ENCODE measurements around the gene GRM4.

GRM4 gene

GRCh38 chr6:33990061-33990541, 155.8 kb downstream of the GRM4 start:
- H3K4me3 ChIP-seq (replicated peaks; ENCODE audit: low read depth, low read length), result no peak overlapping the region
- TF ChIP-seq CTCF (IDR thresholded peaks at IDR 0.05; ENCODE audit: low read length, missing control alignments), result no peak
- DNase-seq (ENCODE audit: low read depth), result no peak

DNA sequence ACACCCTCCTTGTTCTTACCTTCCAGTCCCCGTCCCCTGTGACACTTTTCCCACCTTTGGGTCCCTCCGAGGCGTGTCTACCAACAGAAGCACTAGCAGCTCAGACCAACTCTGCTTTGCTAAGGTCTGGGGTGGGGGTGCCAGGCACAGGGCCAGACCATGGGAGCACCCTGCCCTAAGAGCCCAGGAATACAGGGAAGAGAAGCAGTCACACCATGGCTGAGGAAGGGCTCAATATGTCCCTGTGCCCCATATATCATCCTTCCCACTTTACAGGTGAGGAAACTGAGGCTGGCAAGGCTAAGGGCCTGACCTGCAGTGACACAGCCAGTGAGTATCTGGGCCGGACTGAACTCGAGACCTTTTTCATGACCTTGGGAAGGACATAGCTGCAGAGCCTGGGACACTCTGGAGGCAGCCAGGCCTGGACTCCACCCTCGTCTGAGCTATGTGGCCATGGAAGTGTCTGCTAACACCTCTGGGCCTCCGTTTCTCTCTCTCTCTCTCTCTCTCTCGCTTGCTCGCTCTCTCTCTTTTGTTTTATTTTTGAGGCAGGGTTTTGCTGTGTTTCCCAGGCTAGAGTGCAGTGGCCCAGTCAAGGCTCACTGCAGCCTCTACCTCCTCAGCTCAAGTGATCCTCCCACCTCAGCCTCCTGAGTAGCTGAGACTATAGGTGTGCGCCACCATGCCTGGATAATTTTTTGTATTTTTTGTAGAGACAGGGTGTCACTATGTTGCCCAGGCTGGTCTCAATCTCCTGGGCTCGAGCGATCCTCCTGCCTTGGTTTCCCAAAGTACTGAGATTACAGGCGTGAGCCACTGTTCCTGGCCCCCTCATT, 156.7 kb downstream of the GRM4 start:
- no peak for DNase-seq (ENCODE audit: low read depth)
- H3K4me3 ChIP-seq (replicated peaks; ENCODE audit: low read depth, low read length), result no peak overlapping the region
- no peak for TF ChIP-seq CTCF (IDR thresholded peaks at IDR 0.05; ENCODE audit: low read length, missing control alignments)

- DNase-seq (ENCODE audit: low read depth), result no peak
- no peak overlapping the region for H3K4me3 ChIP-seq (replicated peaks; ENCODE audit: low read depth, low read length)
- no peak for TF ChIP-seq CTCF (IDR thresholded peaks at IDR 0.05; ENCODE audit: low read length, missing control alignments)
Measured at GRCh38 chr6:33988121-33989015, 157.5 kb downstream of the GRM4 start.

DNA sequence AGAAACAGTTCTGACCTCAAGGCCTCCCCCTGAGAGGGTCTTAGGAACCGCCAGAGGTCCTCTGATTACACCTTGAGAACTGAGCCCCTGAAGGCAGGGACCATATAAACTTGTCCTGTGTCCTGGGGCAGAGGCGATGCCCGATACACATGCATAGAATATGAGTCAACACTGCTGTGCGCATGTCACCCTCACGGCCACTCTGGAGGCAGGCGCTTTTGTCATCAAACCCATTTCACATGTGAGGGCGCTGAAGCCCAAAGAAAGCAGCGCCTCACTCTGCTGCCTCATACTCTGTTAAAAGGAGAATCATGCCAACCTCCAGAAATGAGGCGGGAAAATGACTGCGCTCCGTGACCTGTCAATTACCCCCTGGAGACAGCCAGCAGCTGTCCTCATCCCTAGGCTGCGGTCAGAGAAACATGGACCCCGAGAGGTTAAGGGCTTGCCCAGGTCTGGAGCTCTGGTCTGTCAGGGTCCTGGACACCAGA, 158.3 kb downstream of the GRM4 start:
- TF ChIP-seq CTCF (IDR thresholded peaks at IDR 0.05; ENCODE audit: low read length, missing control alignments), result no peak
- no peak overlapping the region for H3K4me3 ChIP-seq (replicated peaks; ENCODE audit: low read depth, low read length)
- no peak for DNase-seq (ENCODE audit: low read depth)

DNA sequence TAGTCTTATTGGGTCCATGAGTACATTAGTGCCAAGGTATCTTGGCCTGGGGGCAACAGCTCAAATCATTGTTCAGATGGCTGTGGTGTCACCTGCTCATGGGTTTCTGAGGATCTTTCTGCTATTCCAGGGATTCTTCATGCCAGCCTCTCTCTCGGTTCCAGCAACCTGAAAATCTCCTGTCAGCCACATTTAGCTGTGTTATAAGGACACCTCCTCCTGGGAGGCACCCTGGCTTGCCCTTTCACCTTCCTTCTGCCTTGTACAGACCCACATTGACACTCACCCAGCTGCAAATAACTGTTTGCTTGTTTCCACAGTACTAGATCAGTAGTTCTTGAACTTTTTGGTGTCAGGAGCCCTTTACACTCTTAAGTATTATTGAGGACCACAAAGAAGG, 159.9 kb downstream of the GRM4 start:
- no peak overlapping the region for H3K4me3 ChIP-seq (replicated peaks; ENCODE audit: low read depth, low read length)
- no peak for TF ChIP-seq CTCF (IDR thresholded peaks at IDR 0.05; ENCODE audit: low read length, missing control alignments)
- no peak for DNase-seq (ENCODE audit: low read depth)

DNA sequence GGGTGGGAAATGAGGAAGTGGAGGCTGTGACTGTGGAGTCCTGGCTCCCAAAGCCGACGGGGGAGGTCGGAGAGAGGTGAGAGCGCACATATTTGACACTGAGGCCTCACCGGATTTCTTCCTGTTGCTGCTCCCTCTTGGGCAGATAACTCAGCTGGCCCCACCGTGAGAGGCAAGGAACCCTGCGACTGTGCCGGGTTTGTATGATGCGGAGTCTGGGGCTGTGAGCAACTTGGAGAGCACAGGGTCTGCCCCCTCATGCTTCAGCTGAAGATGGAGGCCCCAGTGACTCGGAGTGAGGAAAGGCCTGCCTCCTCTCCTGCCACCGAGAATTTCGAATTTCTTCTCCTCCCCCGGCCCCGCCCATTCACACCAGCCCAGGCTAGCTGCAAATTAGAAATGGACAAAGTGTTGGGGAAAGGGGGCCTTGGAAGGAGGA, 160.6 kb downstream of the GRM4 start:
- no peak for DNase-seq (ENCODE audit: low read depth)
- TF ChIP-seq CTCF (IDR thresholded peaks at IDR 0.05; ENCODE audit: low read length, missing control alignments), result no peak

More for the DNA sequence above, 160.6 kb downstream of the GRM4 start:
- H3K4me3 ChIP-seq (replicated peaks; ENCODE audit: low read depth, low read length), result no peak overlapping the region
